GM10248 (cell line): ENCODE data around the gene ZBTB37.

Experiments
- CTCF ChIA-PET: fragments of 300-600 bp; sonication (Branson Sonifier 250); formaldehyde crosslinking; extraction: SDS; loops from one replicate; lab custom pipeline; 2021; ENCODE audit warnings: antibody characterized with exemption; lab: Yijun Ruan, JAX
- POLR2A ChIA-PET: fragments of 350-650 bp; sonication (Branson Sonifier 250); formaldehyde crosslinking; extraction: SDS; loops from one replicate; lab custom pipeline; 2020; ENCODE audit warnings: antibody characterized with exemption; lab: Yijun Ruan, JAX
- DNase-seq: peaks from one replicate; pipeline ENCODE4 v3.0.0; 2012; ENCODE audit errors: extremely low spot score
- CTCF ChIP-seq: IDR thresholded peaks from 2 replicates; pipeline ENCODE4 v1.5.1; 2012; ENCODE audit warnings: mild to moderate bottlenecking, low read depth; ENCODE audit errors: extremely low read depth, missing control alignments, control extremely low read depth

ZBTB37 gene

GRCh38 chr1:173884701-173885100, 16.5 kb downstream of the ZBTB37 start:
- no peak for TF ChIP-seq CTCF
- CTCF ChIA-PET: no interaction called here
- POLR2A ChIA-PET: interaction anchor here (1.0 kb wide), 1 partner anchor 20 kb away, joined by 4 read pairs; no protein-coding TSS in a partner anchor
- no peak for DNase-seq

- no peak for TF ChIP-seq CTCF
- DNase-seq: no peak
- POLR2A ChIA-PET: no interaction called here
- CTCF ChIA-PET: no interaction called here
These were observed 18.8 kb downstream of the ZBTB37 start for GRCh38 chr1:173886746-173887611.

GRCh38 chr1:173887627-173888026, 19.4 kb downstream of the ZBTB37 start:
- DNase-seq: no peak
- CTCF ChIA-PET: no interaction called here
- TF ChIP-seq CTCF: no peak
- POLR2A ChIA-PET: interaction anchor here (0.5 kb wide), 1 partner anchor 39 kb away, joined by 3 read pairs; no protein-coding TSS in a partner anchor

GRCh38 chr1:173888749-173889148, 20.6 kb downstream of the ZBTB37 start:
- ChIA-PET CTCF (interaction anchor here (1.2 kb wide), 1 partner anchor 10 kb away, joined by 3 read pairs; no protein-coding TSS in a partner anchor), POLR2A (no interaction called here)
- TF ChIP-seq CTCF: no peak
- DNase-seq: no peak

GRCh38 chr1:173889885-173890284, 21.7 kb downstream of the ZBTB37 start:
- no peak for TF ChIP-seq CTCF
- CTCF ChIA-PET: interaction anchor here (0.8 to 1.4 kb wide), 3 partner anchors 9 to 60 kb away, joined by 3 to 4 read pairs (median 3); no protein-coding TSS in a partner anchor
- POLR2A ChIA-PET: no interaction called here
- no peak for DNase-seq

DNA sequence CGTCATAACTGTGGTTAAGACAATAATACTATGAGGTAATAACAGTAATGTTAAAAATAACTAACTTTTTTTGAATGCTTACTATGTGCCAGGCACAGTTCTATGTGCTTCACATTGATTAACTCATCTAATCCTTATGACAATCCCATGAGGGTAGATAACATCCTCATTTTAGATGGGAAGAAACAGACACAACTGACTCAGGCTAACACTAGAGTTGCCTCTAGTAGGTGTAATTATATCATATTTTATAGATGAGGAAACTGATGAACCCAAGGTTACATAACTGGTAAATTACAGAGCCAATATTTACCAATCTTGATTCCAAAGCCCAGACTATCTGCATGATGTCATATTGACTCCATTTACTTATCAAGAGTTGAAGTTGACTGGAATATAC, 25.4 kb downstream of the ZBTB37 start:
- TF ChIP-seq CTCF: no peak
- CTCF ChIA-PET: no interaction called here
- no peak for DNase-seq
- POLR2A ChIA-PET: no interaction called here
